H9 (cell line): ENCODE data around the gene PVR. TPM values are rescaled to one million over a fixed set of nuclear protein-coding genes. Genes with fewer than 3 reads are reported as not detected.

Experiments used
- DNase-seq: peaks from one replicate; pipeline ENCODE4 v3.0.0-alpha.2; 2017
- H2AFZ ChIP-seq: one replicate; pipeline ENCODE4 v1.6.1; 2013; ENCODE audit warnings: mild to moderate bottlenecking, low read length, control low read depth, moderate library complexity
- H2AK5ac ChIP-seq: 2 replicates; pipeline ENCODE4 v1.6.1; 2013; ENCODE audit warnings: low read length, control low read depth, mixed read lengths; ENCODE audit not compliant: insufficient read length
- H2BK120ac ChIP-seq: one replicate; pipeline ENCODE4 v1.6.1; 2013; ENCODE audit warnings: low read depth, mild to moderate bottlenecking, low read length, control low read depth, inconsistent platforms; ENCODE audit not compliant: poor library complexity, severe bottlenecking
- H2BK12ac ChIP-seq: 2 replicates; pipeline ENCODE4 v1.6.1; 2013; ENCODE audit warnings: low read length, control low read depth, mixed read lengths, low read depth; ENCODE audit not compliant: insufficient read length
- H2BK15ac ChIP-seq: 2 replicates; pipeline ENCODE4 v1.6.1; 2013; ENCODE audit warnings: low read depth, low read length, control low read depth
- H2BK20ac ChIP-seq: one replicate; pipeline ENCODE4 v1.6.1; 2013; ENCODE audit warnings: low read depth, mild to moderate bottlenecking, low read length, control low read depth, inconsistent platforms; ENCODE audit not compliant: poor library complexity, severe bottlenecking
- H2BK5ac ChIP-seq: 2 replicates; pipeline ENCODE4 v1.6.1; 2013; ENCODE audit warnings: low read length, control low read depth, mixed read lengths; ENCODE audit not compliant: insufficient read length
- H3K14ac ChIP-seq: 2 replicates; pipeline ENCODE4 v1.6.1; 2013; ENCODE audit warnings: low read length, control low read depth; ENCODE audit not compliant: insufficient read depth
- H3K18ac ChIP-seq: 2 replicates; pipeline ENCODE4 v1.6.1; 2013; ENCODE audit warnings: low read depth, mild to moderate bottlenecking, mixed read lengths, low read length, control low read depth; ENCODE audit not compliant: insufficient read length
- H3K23ac ChIP-seq: 2 replicates; pipeline ENCODE4 v1.6.1; 2013; ENCODE audit warnings: low read length, control low read depth, mixed read lengths, low read depth; ENCODE audit not compliant: insufficient read length
- H3K23me2 ChIP-seq: 2 replicates; pipeline ENCODE4 v1.6.1; 2013; ENCODE audit warnings: low read depth, mild to moderate bottlenecking, mixed read lengths, low read length, control low read depth; ENCODE audit not compliant: insufficient read length, poor library complexity, severe bottlenecking
- H3K27ac ChIP-seq: 2 replicates; pipeline ENCODE4 v1.5.1; 2013; ENCODE audit warnings: low read length, control low read depth, mixed read lengths, low read depth; ENCODE audit not compliant: insufficient read length
- H3K27me3 ChIP-seq: 2 replicates; pipeline ENCODE4 v1.6.1; 2013; ENCODE audit warnings: low read length, control low read depth, inconsistent platforms; ENCODE audit not compliant: insufficient read depth
- H3K4ac ChIP-seq: 2 replicates; pipeline ENCODE4 v1.6.1; 2013; ENCODE audit warnings: low read depth, mild to moderate bottlenecking, control low read depth, inconsistent platforms, low read length, moderate library complexity
- H3K4me1 ChIP-seq: 2 replicates; pipeline ENCODE4 v1.6.1; 2013; ENCODE audit warnings: low read length, control low read depth, inconsistent platforms; ENCODE audit not compliant: insufficient read depth
- H3K4me2 ChIP-seq: 2 replicates; pipeline ENCODE4 v1.6.1; 2013; ENCODE audit warnings: low read length, control low read depth, mixed read lengths; ENCODE audit not compliant: insufficient read length, insufficient read depth
- H3K56ac ChIP-seq: 2 replicates; pipeline ENCODE4 v1.6.1; 2013; ENCODE audit warnings: low read depth, mild to moderate bottlenecking, mixed read lengths, low read length, control low read depth; ENCODE audit not compliant: insufficient read length
- H3K79me1 ChIP-seq: 2 replicates; pipeline ENCODE4 v1.6.1; 2013; ENCODE audit warnings: low read depth, mild to moderate bottlenecking, moderate library complexity, low read length, control low read depth, inconsistent platforms; ENCODE audit not compliant: insufficient read depth, poor library complexity, severe bottlenecking
- H3K79me2 ChIP-seq: 2 replicates; pipeline ENCODE4 v1.6.1; 2013; ENCODE audit warnings: low read length, control low read depth, inconsistent platforms; ENCODE audit not compliant: insufficient read depth
- H3K9ac ChIP-seq: 2 replicates; pipeline ENCODE4 v1.6.1; 2013; ENCODE audit warnings: low read length, control low read depth, mixed read lengths; ENCODE audit not compliant: insufficient read length; ENCODE audit errors: extremely low read depth
- H3K9me3 ChIP-seq: one replicate; pipeline ENCODE4 v1.6.1; 2013; ENCODE audit warnings: low read depth, low read length, inconsistent platforms; ENCODE audit not compliant: control insufficient read depth
- H3T11ph ChIP-seq: one replicate; pipeline ENCODE4 v1.6.1; 2013; ENCODE audit warnings: mild to moderate bottlenecking, low read length, control low read depth, inconsistent platforms
- H4K20me1 ChIP-seq: one replicate; pipeline ENCODE4 v1.6.1; 2013; ENCODE audit not compliant: control insufficient read depth, insufficient read length, insufficient read depth
- H4K5ac ChIP-seq: 2 replicates; pipeline ENCODE4 v1.6.1; 2013; ENCODE audit warnings: low read depth, mild to moderate bottlenecking, mixed read lengths, low read length, control low read depth; ENCODE audit not compliant: insufficient read length
- H4K8ac ChIP-seq: replicated peaks from 2 replicates; pipeline ENCODE4 v1.6.1; 2013; ENCODE audit warnings: low read length, control low read depth, mixed read lengths, low read depth; ENCODE audit not compliant: insufficient read length
- H4K91ac ChIP-seq: 2 replicates; pipeline ENCODE4 v1.6.1; 2013; ENCODE audit warnings: low read depth, mild to moderate bottlenecking, moderate library complexity, mixed read lengths, low read length, control low read depth; ENCODE audit not compliant: insufficient read length
- H3K27ac Mint-ChIP-seq, 3 experiments: 2 replicates in 2 of 3; 3 replicates in 1 of 3; pipeline ENCODE4 v1.8.0; 2020 to 2021; ENCODE audit warnings: mixed read lengths in 3 of 3, mild to moderate bottlenecking in 1 of 3, moderate library complexity in 1 of 3
- H3K27me3 Mint-ChIP-seq: 2 replicates; pipeline ENCODE4 v1.8.0; 2021; ENCODE audit warnings: low read depth, mild to moderate bottlenecking, moderate library complexity, mixed read lengths
- H3K36me3 Mint-ChIP-seq, 3 experiments: 2 replicates in 2 of 3; 3 replicates in 1 of 3; pipeline ENCODE4 v1.8.0; 2020 to 2021; ENCODE audit warnings: low read depth in 3 of 3, mixed read lengths in 3 of 3; ENCODE audit not compliant: insufficient read depth in 1 of 3
- H3K4me1 Mint-ChIP-seq, 2 experiments: 2 replicates each; pipeline ENCODE4 v1.8.0; 2020; ENCODE audit warnings: mixed read lengths in 2 of 2
- H3K4me3 Mint-ChIP-seq, 2 experiments: 2 replicates in 1 of 2; 3 replicates in 1 of 2; pipeline ENCODE4 v1.8.0; 2020 to 2021; ENCODE audit warnings: mild to moderate bottlenecking in 2 of 2, mixed read lengths in 2 of 2, moderate library complexity in 1 of 2
- H3K9me3 Mint-ChIP-seq, 2 experiments: 2 replicates in 1 of 2; 3 replicates in 1 of 2; pipeline ENCODE4 v1.8.0; 2020; ENCODE audit warnings: mild to moderate bottlenecking in 2 of 2, mixed read lengths in 2 of 2, moderate library complexity in 1 of 2
- WGBS: extraction: QIAGEN DNeasy Blood & Tissue Kit; methylation state at CpG from one replicate; pipeline ENCODE4 v1.1.7; 2013; ENCODE audit warnings: missing lambda C conversion rate, low lambda C conversion rate, mixed read lengths; ENCODE audit not compliant: insufficient read length; ENCODE audit errors: extremely low coverage; 5-methylcytosine and 5-hydroxymethylcytosine counted together
- total RNA-seq: library from RNA; stranded (reverse); gene quantifications from 2 replicates; pipeline ENCODE4 v1.2.1, GENCODE V29; 2021
- TF ChIP-seq, protein P1 (sequence below): fragments of 200-600 bp; sonication (generic); conservative IDR thresholded peaks from 3 replicates; pipeline ENCODE4 v1.8.0; 2021; ENCODE audit warnings: antibody characterized with exemption, mild to moderate bottlenecking

The PVR gene
- total RNA-seq, 1 experiment from 2014 or later = 29.2 TPM

DNA sequence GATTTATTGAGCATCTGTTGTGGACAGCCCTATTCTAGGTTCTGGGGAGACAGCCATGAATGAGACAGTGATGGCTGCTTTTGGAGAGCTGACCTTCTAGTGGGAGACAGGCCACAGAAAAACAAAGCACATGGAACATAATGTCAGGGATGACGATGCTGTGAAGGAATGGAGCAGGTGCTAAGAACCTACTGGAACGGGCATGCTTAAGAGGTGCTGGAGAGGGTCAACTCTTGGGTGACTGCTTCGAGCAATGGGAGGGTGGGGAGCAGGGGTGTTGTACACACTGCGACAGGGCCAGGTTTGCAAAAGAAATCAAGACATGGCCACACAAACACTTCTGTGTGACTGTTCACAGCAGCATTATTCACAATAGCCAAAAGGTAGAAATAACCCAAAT lies 43.2 kb downstream of the PVR start:
- Histone ChIP-seq H3K27ac (no peak overlapping the region), H2BK120ac (no peak overlapping the region), H2AFZ (no peak overlapping the region), H3K79me1 (no peaks in the 10 kb centered on the region), H2BK20ac (no peak overlapping the region), H3K9ac (no peak overlapping the region), H3K56ac (no peak overlapping the region), H3K79me2 (no peaks in the 10 kb centered on the region), H4K91ac (no peak overlapping the region), H3K9me3 (no peaks in the 10 kb centered on the region), H3T11ph (no peak overlapping the region), H2BK15ac (no peak overlapping the region), H3K4me2 (no peak overlapping the region), H3K23me2 (no peaks in the 10 kb centered on the region), H3K14ac (no peak overlapping the region), H3K4ac (no peak overlapping the region), H3K27me3 (no peaks in the 10 kb centered on the region), H3K4me1 (peaks cover 2% of the 10 kb centered on the region; the same call in 1 of the 2 replicates), H2AK5ac (no peak overlapping the region), H4K5ac (no peak overlapping the region), H4K20me1 (no peaks in the 10 kb centered on the region), H4K8ac (no peak overlapping the region), H2BK5ac (no peak overlapping the region), H3K18ac (no peak overlapping the region), H3K23ac (no peak overlapping the region), H2BK12ac (no peak overlapping the region)
- Mint-ChIP-seq H3K36me3 (no peaks in the 10 kb centered on the region), H3K27ac (no peak overlapping the region), H3K27me3 (peaks cover 11% of the 10 kb centered on the region), H3K4me1 (peaks cover 15 to 18% of the 10 kb centered on the region in 2 experiments), H3K9me3 (no peaks in the 10 kb centered on the region), H3K4me3 (no peak overlapping the region)
- DNase-seq = no peak
- no CpG with 5 or more reads among the region's 4 CpGs for WGBS
- TF ChIP-seq, protein P1, sequence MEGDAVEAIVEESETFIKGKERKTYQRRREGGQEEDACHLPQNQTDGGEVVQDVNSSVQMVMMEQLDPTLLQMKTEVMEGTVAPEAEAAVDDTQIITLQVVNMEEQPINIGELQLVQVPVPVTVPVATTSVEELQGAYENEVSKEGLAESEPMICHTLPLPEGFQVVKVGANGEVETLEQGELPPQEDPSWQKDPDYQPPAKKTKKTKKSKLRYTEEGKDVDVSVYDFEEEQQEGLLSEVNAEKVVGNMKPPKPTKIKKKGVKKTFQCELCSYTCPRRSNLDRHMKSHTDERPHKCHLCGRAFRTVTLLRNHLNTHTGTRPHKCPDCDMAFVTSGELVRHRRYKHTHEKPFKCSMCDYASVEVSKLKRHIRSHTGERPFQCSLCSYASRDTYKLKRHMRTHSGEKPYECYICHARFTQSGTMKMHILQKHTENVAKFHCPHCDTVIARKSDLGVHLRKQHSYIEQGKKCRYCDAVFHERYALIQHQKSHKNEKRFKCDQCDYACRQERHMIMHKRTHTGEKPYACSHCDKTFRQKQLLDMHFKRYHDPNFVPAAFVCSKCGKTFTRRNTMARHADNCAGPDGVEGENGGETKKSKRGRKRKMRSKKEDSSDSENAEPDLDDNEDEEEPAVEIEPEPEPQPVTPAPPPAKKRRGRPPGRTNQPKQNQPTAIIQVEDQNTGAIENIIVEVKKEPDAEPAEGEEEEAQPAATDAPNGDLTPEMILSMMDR = no peak
